Neutrophil (primary cell): ENCODE measurements around the gene SOST.

Experiments used
- H3K27ac ChIP-seq: fragments of 200-600 bp; sonication (generic); 2 replicates; pipeline ENCODE4 v1.5.1; 2016; ENCODE audit warnings: mild to moderate bottlenecking, moderate library complexity
- H3K27me3 ChIP-seq: fragments of 200-600 bp; sonication (generic); 2 replicates; pipeline ENCODE4 v1.6.0; 2016; ENCODE audit warnings: mild to moderate bottlenecking
- H3K36me3 ChIP-seq: fragments of 200-600 bp; sonication (generic); 2 replicates; pipeline ENCODE4 v1.5.1; 2017
- H3K4me1 ChIP-seq, 2 experiments: fragments of 200-600 bp in 1 of 2; sonication (generic) in 1 of 2; 1 replicate in 1 of 2; 2 replicates in 1 of 2; pipeline versions ENCODE4 v1.5.1 to v1.6.1; 2013 to 2016; ENCODE audit warnings: low read depth in 1 of 2, low read length in 1 of 2, mild to moderate bottlenecking in 1 of 2, moderate library complexity in 1 of 2; ENCODE audit not compliant: control insufficient read depth in 1 of 2, insufficient read depth in 1 of 2
- H3K4me3 ChIP-seq, 2 experiments: fragments of 200-600 bp in 1 of 2; sonication (generic) in 1 of 2; 1 replicate in 1 of 2; 2 replicates in 1 of 2; pipeline ENCODE4 v1.5.1; 2013 to 2016; ENCODE audit warnings: low read depth in 1 of 2, low read length in 1 of 2, mild to moderate bottlenecking in 1 of 2, moderate library complexity in 1 of 2
- H3K9me3 ChIP-seq: fragments of 200-600 bp; sonication (generic); 2 replicates; pipeline ENCODE4 v1.5.1; 2016
- CTCF ChIP-seq: fragments of 200-600 bp; sonication (generic); IDR thresholded peaks from 2 replicates; pipeline ENCODE4 v1.5.1; 2016; ENCODE audit warnings: antibody characterized with exemption

Gene SOST

GRCh38 chr17:43779145-43780125 is 20.8 kb upstream of the SOST start:
- H3K36me3 ChIP-seq: no peaks in the 10 kb centered on the region
- H3K9me3 ChIP-seq: no peaks in the 10 kb centered on the region
- peaks cover 15 to 29% of the 10 kb centered on the region in 2 experiments for H3K4me1 ChIP-seq
- TF ChIP-seq CTCF: no peak
- no peak overlapping the region for H3K27ac ChIP-seq
- peak overlapping the region; percentile 80 to 93 for H3K4me3 ChIP-seq
- H3K27me3 ChIP-seq: peaks cover 30% of the 10 kb centered on the region

- Histone ChIP-seq H3K36me3 (no peaks in the 10 kb centered on the region), H3K27ac (peak within 1 kb of the TSS; percentile 59), H3K4me1 (peaks cover 24 to 38% of the 10 kb centered on the region in 2 experiments), H3K27me3 (peaks cover 25% of the 10 kb centered on the region), H3K9me3 (no peaks in the 10 kb centered on the region), H3K4me3 (peak within 1 kb of the TSS; percentile 80 to 93)
- no peak for TF ChIP-seq CTCF
These were observed 19.9 kb upstream of the SOST start, which contains the start of gene DUSP3 for GRCh38 chr17:43778337-43779144. DUSP3 (minus strand) TSS chr17:43778977; CDS start chr17:43778924, 53 bp downstream.

GRCh38 chr17:43774304-43775250 is 16.0 kb upstream of the SOST start:
- Histone ChIP-seq H3K27me3 (peaks cover 6% of the 10 kb centered on the region), H3K27ac (no peak overlapping the region), H3K36me3 (no peaks in the 10 kb centered on the region), H3K9me3 (no peaks in the 10 kb centered on the region), H3K4me3 (no peak overlapping the region), H3K4me1 (peaks cover 34 to 51% of the 10 kb centered on the region in 2 experiments)
- no peak for TF ChIP-seq CTCF

GRCh38 chr17:43772877-43773648 is 14.5 kb upstream of the SOST start:
- Histone ChIP-seq H3K36me3 (no peaks in the 10 kb centered on the region), H3K27ac (peak overlapping the region; percentile 80), H3K9me3 (no peaks in the 10 kb centered on the region), H3K4me3 (peak overlapping the region; percentile 4 to 20), H3K27me3 (no peaks in the 10 kb centered on the region), H3K4me1 (peaks cover 30 to 51% of the 10 kb centered on the region in 2 experiments)
- no peak for TF ChIP-seq CTCF
